CD4-positive, alpha-beta memory T cell (primary cell): ENCODE measurements around the gene UTRN. TPM values are rescaled to one million over a fixed set of nuclear protein-coding genes. Genes with fewer than 3 reads are reported as not detected.

Source experiments
- CTCF ChIA-PET: fragments of 350-600 bp; sonication (Branson Sonifier 250); formaldehyde crosslinking; loops from one replicate; lab custom pipeline; 2021; ENCODE audit warnings: inconsistent platforms; ENCODE audit not compliant: partially characterized antibody; lab: Charles Lee
- POLR2A ChIA-PET: fragments of 350-600 bp; sonication (Branson Sonifier 250); formaldehyde crosslinking; loops from one replicate; lab custom pipeline; 2021; ENCODE audit not compliant: partially characterized antibody; lab: Charles Lee
- DNase-seq, 5 donors: peaks; one replicate each; pipeline versions ENCODE4 v3.0.0 to v3.0.0-alpha.2; 2020 to 2022; ENCODE audit warnings: mixed read lengths in 1 of 5
- H3K27ac ChIP-seq: one replicate; pipeline ENCODE4 v1.7.0; 2013; ENCODE audit warnings: low read depth, low read length
- H3K27me3 ChIP-seq: 2 replicates; pipeline ENCODE4 v1.7.0; 2013; ENCODE audit warnings: mild to moderate bottlenecking, low read length, moderate library complexity; ENCODE audit not compliant: insufficient read depth
- H3K36me3 ChIP-seq: 2 replicates; pipeline ENCODE4 v1.7.0; 2013; ENCODE audit warnings: mild to moderate bottlenecking, low read length, moderate library complexity; ENCODE audit not compliant: insufficient read depth
- H3K4me1 ChIP-seq: 2 replicates; pipeline ENCODE4 v1.7.0; 2013; ENCODE audit warnings: mild to moderate bottlenecking, low read length, moderate library complexity; ENCODE audit not compliant: insufficient read depth
- H3K4me3 ChIP-seq, 2 donors: one replicate each; pipeline ENCODE4 v1.7.0; 2013; ENCODE audit warnings: low read length in 2 of 2, mild to moderate bottlenecking in 1 of 2
- H3K9me3 ChIP-seq, 2 donors: one replicate each; pipeline ENCODE4 v1.7.0; 2013; ENCODE audit warnings: low read length in 2 of 2, control low read depth in 1 of 2; ENCODE audit not compliant: control insufficient read depth in 1 of 2
- H3K27ac Mint-ChIP-seq, 7 donors: one replicate each; pipeline ENCODE4 v1.8.0; 2020 to 2021; ENCODE audit warnings: mixed read lengths in 7 of 7, mild to moderate bottlenecking in 6 of 7, inconsistent platforms in 3 of 7, moderate library complexity in 3 of 7
- H3K27me3 Mint-ChIP-seq, 2 donors: one replicate each; pipeline ENCODE4 v1.8.0; 2020 to 2021; ENCODE audit warnings: mixed read lengths in 2 of 2
- H3K36me3 Mint-ChIP-seq, 2 donors: one replicate each; pipeline ENCODE4 v1.8.0; 2020 to 2021; ENCODE audit warnings: mixed read lengths in 2 of 2, inconsistent platforms in 1 of 2, mild to moderate bottlenecking in 1 of 2
- H3K4me1 Mint-ChIP-seq, 4 donors: one replicate each; pipeline ENCODE4 v1.8.0; 2020 to 2021; ENCODE audit warnings: mixed read lengths in 4 of 4, mild to moderate bottlenecking in 1 of 4
- H3K4me3 Mint-ChIP-seq, 8 donors: one replicate each; pipeline ENCODE4 v1.8.0; 2020 to 2021; ENCODE audit warnings: mixed read lengths in 8 of 8, mild to moderate bottlenecking in 7 of 8, moderate library complexity in 6 of 8, inconsistent platforms in 3 of 8
- H3K9me3 Mint-ChIP-seq, 8 donors: one replicate each; pipeline ENCODE4 v1.8.0; 2020 to 2021; ENCODE audit warnings: mixed read lengths in 8 of 8, mild to moderate bottlenecking in 5 of 8, inconsistent platforms in 3 of 8, moderate library complexity in 1 of 8
- intact Hi-C: fragments of 100-400 bp; cut with micrococcal nuclease; formaldehyde crosslinking; loops from one replicate; pipeline ENCODE4 v1.15.1; 2023
- polyA plus RNA-seq, 2 donors: library from polyadenylated mRNA; unstranded; fragments of 300-500 nt; fragmentation: Illumina TruSeq; gene quantifications; one replicate each; pipeline ENCODE4 v1.2.3, GENCODE V29; 2021
- total RNA-seq, 2 experiments: library from RNA; stranded (reverse); gene quantifications; one replicate each; pipeline ENCODE4 v1.2.3, GENCODE V29; 2021

UTRN gene
- total and polyA plus RNA-seq, 4 experiments from 2014 or later: 18.8 to 227 (median 159) TPM

DNA sequence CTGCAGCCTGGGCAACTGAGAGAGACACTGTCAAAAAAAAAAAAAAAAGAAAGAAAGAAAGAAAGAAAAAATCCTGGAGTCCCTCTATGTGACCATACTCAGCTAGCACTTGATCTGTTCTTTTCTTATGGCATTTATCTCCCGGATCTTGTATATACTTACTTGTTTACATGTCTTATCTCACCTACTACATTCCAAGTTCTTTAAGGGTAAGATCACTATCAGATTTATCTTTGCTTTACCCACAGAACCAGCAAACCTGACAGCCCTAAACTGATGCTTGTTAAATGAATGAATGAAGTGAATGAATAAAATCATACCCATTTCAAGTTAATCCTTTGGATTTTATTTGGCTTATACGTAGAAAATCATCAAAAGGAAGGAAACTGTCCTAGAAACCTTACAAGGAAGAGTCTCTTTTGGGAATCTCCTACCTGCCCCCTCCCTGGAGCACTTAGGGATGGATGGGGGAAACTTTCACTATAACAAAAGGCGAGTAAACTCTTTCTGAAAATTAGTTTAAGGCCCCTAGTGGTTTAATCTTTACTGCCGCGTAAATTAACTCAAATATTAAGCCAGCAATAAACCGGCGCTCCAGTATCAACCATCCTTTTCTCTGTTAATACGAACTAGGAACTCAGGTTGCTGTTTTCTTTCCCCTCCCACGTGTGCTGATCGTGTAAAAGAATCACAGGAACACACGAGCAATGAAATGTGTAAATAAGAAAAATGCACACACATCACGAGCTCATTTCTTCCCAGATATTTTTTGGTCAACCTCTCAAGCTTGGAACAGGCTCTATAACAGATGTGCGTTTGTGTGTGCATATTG, 1.3 kb upstream of the UTRN start:
- Histone ChIP-seq H3K36me3 (no peaks in the 10 kb centered on the region), H3K9me3 (no peaks in the 10 kb centered on the region), H3K27ac (no peak overlapping the region), H3K27me3 (no peaks in the 10 kb centered on the region), H3K4me1 (peaks cover 20% of the 10 kb centered on the region), H3K4me3 (peak overlapping the region; percentile 38 to 89)
- intact Hi-C loops: loop anchor here (2.0 to 10.0 kb wide), 3 partner anchors 67 to 191 kb away; no protein-coding TSS in a partner anchor
- H3K9me3 Mint-ChIP-seq: no peaks in the 10 kb centered on the region
- ChIA-PET POLR2A (no interaction called here), CTCF (no interaction called here)
- H3K4me3 Mint-ChIP-seq: peak overlapping the region; percentile 86 to 98 (median 94)
- no peak for DNase-seq
- peaks cover 0 to 9% of the 10 kb centered on the region in 2 donors for H3K36me3 Mint-ChIP-seq
- peak overlapping the region in 3 of 7 donors; percentile 14 to 47 (median 23) for H3K27ac Mint-ChIP-seq
- no peaks in the 10 kb centered on the region for H3K27me3 Mint-ChIP-seq
- H3K4me1 Mint-ChIP-seq: peaks cover 9 to 23% (median 17%) of the 10 kb centered on the region in 4 donors

DNA sequence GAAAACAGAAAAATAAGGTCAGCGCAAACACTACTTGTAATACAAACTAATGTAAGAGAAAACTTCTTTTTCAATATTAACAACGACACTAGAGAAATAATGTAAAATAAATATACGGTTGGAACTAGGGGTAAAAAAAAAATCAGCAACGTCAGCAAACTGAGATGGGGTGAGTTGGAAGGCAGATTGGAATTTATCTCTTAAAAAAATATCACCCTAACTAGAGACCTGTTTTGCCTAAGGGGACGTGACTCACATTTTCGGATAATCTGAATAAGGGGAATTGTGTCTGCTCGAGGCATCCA, 705 bp upstream of the UTRN start:
- H3K4me1 Mint-ChIP-seq: peaks cover 9 to 23% (median 18%) of the 10 kb centered on the region in 4 donors
- peak in 1 of 5 donors; percentile 1 for DNase-seq
- peak overlapping the region; percentile 38 to 89 for H3K4me3 ChIP-seq
- H3K27me3 Mint-ChIP-seq: no peaks in the 10 kb centered on the region
- intact Hi-C loops: loop anchor here (2.0 to 10.0 kb wide), 3 partner anchors 66 to 190 kb away; no protein-coding TSS in a partner anchor
- H3K9me3 ChIP-seq: no peaks in the 10 kb centered on the region
- ChIA-PET POLR2A (no interaction called here), CTCF (no interaction called here)
- H3K9me3 Mint-ChIP-seq: no peaks in the 10 kb centered on the region
- H3K36me3 Mint-ChIP-seq: peaks cover 0 to 9% of the 10 kb centered on the region in 2 donors
- no peak overlapping the region for H3K27ac ChIP-seq
- H3K27me3 ChIP-seq: no peaks in the 10 kb centered on the region
- H3K4me3 Mint-ChIP-seq: peak overlapping the region; percentile 86 to 98 (median 94)
- H3K4me1 ChIP-seq: peaks cover 20% of the 10 kb centered on the region
- H3K36me3 ChIP-seq: no peaks in the 10 kb centered on the region
- peak overlapping the region in 3 of 7 donors; percentile 8 to 47 (median 14) for H3K27ac Mint-ChIP-seq

DNA sequence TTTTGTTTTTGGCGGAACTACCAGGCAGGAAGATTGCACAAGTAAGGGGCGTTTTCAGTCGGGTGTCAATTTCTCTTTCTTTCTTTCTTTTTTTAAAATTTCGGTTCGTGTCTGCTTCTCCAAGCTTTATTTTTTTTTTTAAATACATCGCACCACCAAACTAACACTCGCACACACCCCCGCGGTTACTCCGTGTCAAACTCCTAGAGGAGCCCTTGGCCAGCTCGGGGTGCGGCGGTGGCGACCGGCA, 338 bp downstream of the UTRN start:
- Mint-ChIP-seq H3K36me3 (peaks cover 0 to 9% of the 10 kb centered on the region in 2 donors), H3K27ac (peak overlapping the region; percentile 53 to 86 (median 68)), H3K4me3 (peak overlapping the region; percentile 88 to 98 (median 96)), H3K4me1 (peaks cover 11 to 23% (median 20%) of the 10 kb centered on the region in 4 donors), H3K9me3 (no peaks in the 10 kb centered on the region), H3K27me3 (no peaks in the 10 kb centered on the region)
- Histone ChIP-seq H3K27me3 (no peaks in the 10 kb centered on the region), H3K4me1 (peaks cover 20% of the 10 kb centered on the region), H3K9me3 (no peaks in the 10 kb centered on the region), H3K36me3 (no peaks in the 10 kb centered on the region), H3K4me3 (peak overlapping the region; percentile 65 to 89), H3K27ac (peak overlapping the region; percentile 10)
- ChIA-PET CTCF (interaction anchor here (0.9 to 1.4 kb wide), 7 partner anchors 13 to 203 kb away, joined by 3 to 4 read pairs (median 3); no protein-coding TSS in a partner anchor), POLR2A (interaction anchor here (0.7 to 2.1 kb wide), 6 partner anchors 57 to 196 kb away, joined by 3 to 10 read pairs (median 4); no protein-coding TSS in a partner anchor)
- intact Hi-C loops: loop anchor here (2.0 to 10.0 kb wide), 5 partner anchors 65 to 189 kb away; partner anchors contain the start of gene SF3B5
- DNase-seq: peak in 3 of 5 donors; percentile 27 to 38 (median 33)

DNA sequence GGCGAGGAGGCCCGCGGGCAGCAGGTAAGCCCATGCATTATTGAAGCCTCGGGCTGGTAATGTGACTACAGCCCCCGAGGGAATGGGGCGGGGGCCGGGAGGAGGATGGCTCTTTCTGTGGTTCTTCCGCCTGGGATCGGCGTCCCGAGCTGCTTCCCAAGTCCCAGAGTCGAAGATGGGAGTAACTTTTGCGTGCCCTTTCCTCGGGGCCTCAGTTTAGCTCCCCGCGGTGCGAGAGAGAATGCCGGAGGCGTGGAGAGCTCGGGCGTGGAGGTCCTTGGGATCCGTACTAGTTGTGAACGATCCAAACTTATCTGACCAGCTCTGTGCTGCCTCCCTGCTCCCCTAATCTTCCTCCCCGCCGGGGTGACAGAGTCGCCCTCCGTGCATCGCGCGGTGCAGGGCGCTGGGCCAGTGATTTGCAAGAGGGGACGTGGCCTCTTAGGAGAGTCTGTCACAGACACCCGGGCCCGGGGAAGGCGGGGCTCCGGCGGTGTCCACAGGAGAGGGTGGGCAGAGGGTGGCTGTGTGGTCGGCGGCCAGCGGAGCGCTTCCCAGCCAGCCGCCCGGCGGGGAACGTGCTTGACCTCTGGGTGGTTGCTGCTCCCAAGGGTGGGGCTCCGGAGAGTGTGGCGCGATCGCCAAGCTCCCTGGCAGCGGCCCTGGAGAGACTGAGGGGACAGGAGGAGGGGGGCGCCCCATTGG, 815 bp downstream of the UTRN start:
- Mint-ChIP-seq H3K9me3 (no peaks in the 10 kb centered on the region), H3K27ac (peak overlapping the region; percentile 53 to 86 (median 68)), H3K36me3 (peaks cover 0 to 9% of the 10 kb centered on the region in 2 donors), H3K27me3 (no peaks in the 10 kb centered on the region), H3K4me3 (peak overlapping the region; percentile 88 to 98 (median 96)), H3K4me1 (peaks cover 11 to 23% (median 21%) of the 10 kb centered on the region in 4 donors)
- H3K27ac ChIP-seq: peak overlapping the region; percentile 10
- no peaks in the 10 kb centered on the region for H3K9me3 ChIP-seq
- no peaks in the 10 kb centered on the region for H3K27me3 ChIP-seq
- peak; percentile 19 to 47 (median 31) for DNase-seq
- intact Hi-C loops: loop anchor here (2.0 to 10.0 kb wide), 5 partner anchors 65 to 189 kb away; partner anchors contain the start of gene SF3B5
- no peaks in the 10 kb centered on the region for H3K36me3 ChIP-seq
- H3K4me1 ChIP-seq: peaks cover 20% of the 10 kb centered on the region
- peak overlapping the region; percentile 65 to 89 for H3K4me3 ChIP-seq
- ChIA-PET CTCF (interaction anchor here (0.9 to 1.4 kb wide), 7 partner anchors 13 to 203 kb away, joined by 3 to 4 read pairs (median 3); no protein-coding TSS in a partner anchor), POLR2A (interaction anchor here (0.7 to 2.1 kb wide), 7 partner anchors 56 to 196 kb away, joined by 3 to 10 read pairs (median 4); no protein-coding TSS in a partner anchor)

DNA sequence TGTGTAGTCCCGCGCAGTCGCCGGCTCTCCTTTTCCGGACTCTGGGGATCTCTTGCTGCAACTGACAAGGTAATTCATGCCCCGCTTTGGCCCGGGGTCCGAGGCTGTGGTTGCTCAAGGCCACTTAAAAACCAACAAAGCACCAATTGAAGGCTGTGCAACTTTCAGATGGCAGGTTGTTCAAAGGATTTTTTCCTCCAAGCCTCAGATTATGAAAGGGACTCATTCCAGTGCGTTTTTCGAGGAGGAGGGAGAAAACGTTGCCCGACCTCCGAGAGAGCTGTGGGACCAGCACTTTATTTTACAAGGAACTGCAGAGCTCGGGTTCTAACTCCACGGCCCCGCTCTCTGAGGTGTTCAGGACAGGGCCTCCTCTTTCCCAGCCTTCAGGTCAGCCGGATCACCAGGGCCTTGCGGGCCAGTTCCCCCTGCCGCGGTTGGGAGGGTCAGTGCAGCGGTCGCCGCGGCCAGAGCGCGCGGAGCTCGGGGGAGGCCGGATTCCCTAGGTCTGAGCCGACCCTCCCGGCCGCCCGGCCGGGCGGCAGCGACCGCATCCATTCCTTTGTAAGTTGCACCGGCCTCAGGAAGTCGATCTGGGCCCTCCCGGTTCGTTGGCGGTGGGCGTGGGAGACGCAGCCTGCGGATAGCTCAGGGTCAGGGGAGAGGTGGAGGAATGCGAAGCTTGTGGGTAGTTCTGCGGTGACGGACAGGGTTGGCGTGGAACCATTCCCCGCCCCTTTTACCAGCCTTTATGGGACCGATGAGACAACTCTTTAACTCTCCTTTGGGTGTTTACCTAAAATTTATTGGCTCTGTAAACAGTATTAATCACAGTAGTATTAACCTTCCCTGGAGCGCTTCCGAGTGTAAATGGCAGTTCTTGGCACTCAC, 1.6 kb downstream of the UTRN start:
- H3K27ac Mint-ChIP-seq: peak overlapping the region in 2 of 7 donors; percentile 22 to 77
- peak in 1 of 5 donors; percentile 41 for DNase-seq
- POLR2A ChIA-PET: interaction anchor here (0.9 to 2.1 kb wide), 4 partner anchors 58 to 143 kb away, joined by 3 to 10 read pairs (median 4); no protein-coding TSS in a partner anchor

DNA sequence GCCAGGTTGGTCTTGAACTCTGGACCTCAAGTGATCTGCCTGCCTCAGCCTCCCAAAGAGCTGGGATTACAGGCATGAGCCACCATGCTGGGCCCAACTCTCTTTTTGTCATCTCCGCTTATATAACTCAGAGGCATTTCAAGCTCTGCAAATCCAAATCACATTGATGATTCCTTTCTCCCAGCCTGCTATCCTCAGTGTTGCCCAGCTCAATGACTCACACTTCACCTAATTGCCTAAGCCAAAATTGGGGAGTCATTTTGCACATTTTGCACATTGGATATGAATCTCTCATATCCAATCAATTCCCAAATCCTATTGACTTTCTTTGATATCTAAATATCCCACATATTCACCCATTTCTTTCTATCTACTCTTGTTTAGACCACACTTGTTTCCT, 3.9 kb downstream of the UTRN start:
- Histone ChIP-seq H3K27ac (no peak overlapping the region), H3K4me1 (peaks cover 15% of the 10 kb centered on the region), H3K4me3 (no peak overlapping the region), H3K36me3 (no peaks in the 10 kb centered on the region), H3K27me3 (no peaks in the 10 kb centered on the region), H3K9me3 (no peaks in the 10 kb centered on the region)
- ChIA-PET POLR2A (no interaction called here), CTCF (no interaction called here)
- Mint-ChIP-seq H3K9me3 (no peaks in the 10 kb centered on the region), H3K27ac (no peak overlapping the region), H3K36me3 (peaks cover 0 to 9% of the 10 kb centered on the region in 2 donors), H3K27me3 (no peaks in the 10 kb centered on the region), H3K4me3 (no peak overlapping the region), H3K4me1 (peaks cover 8 to 21% (median 19%) of the 10 kb centered on the region in 4 donors)
- DNase-seq: no peak
- intact Hi-C loops: loop anchor here (5.0 to 10.0 kb wide), 3 partner anchors 128 to 192 kb away; partner anchors contain the start of gene SF3B5

More for the DNA sequence above, 1.6 kb downstream of the UTRN start:
- H3K27me3 Mint-ChIP-seq: no peaks in the 10 kb centered on the region
- Histone ChIP-seq H3K27ac (no peak overlapping the region), H3K4me1 (peaks cover 20% of the 10 kb centered on the region), H3K9me3 (no peaks in the 10 kb centered on the region), H3K4me3 (peak overlapping the region; percentile 22 to 89), H3K27me3 (no peaks in the 10 kb centered on the region), H3K36me3 (no peaks in the 10 kb centered on the region)
- no peaks in the 10 kb centered on the region for H3K9me3 Mint-ChIP-seq
- CTCF ChIA-PET: interaction anchor here (1.0 to 1.4 kb wide), 4 partner anchors 12 to 202 kb away, joined by 3 to 4 read pairs (median 4); no protein-coding TSS in a partner anchor
- peaks cover 13 to 25% (median 23%) of the 10 kb centered on the region in 4 donors for H3K4me1 Mint-ChIP-seq
- intact Hi-C loops: loop anchor here (5.0 to 10.0 kb wide), 3 partner anchors 131 to 189 kb away; partner anchors contain the start of gene SF3B5
- H3K36me3 Mint-ChIP-seq: peaks cover 0 to 9% of the 10 kb centered on the region in 2 donors
- peak overlapping the region; percentile 88 to 98 (median 96) for H3K4me3 Mint-ChIP-seq
